Measurements from ENCODE around the gene ALKBH6. TPM values are rescaled to one million over a fixed set of nuclear protein-coding genes. Genes with fewer than 3 reads are reported as not detected.

ALKBH6 gene
- polyA plus RNA-seq, 1 donor (not counting 4 experiments of a cell fraction or from before 2014, with no cell fraction given), result 36.7 TPM

DNA sequence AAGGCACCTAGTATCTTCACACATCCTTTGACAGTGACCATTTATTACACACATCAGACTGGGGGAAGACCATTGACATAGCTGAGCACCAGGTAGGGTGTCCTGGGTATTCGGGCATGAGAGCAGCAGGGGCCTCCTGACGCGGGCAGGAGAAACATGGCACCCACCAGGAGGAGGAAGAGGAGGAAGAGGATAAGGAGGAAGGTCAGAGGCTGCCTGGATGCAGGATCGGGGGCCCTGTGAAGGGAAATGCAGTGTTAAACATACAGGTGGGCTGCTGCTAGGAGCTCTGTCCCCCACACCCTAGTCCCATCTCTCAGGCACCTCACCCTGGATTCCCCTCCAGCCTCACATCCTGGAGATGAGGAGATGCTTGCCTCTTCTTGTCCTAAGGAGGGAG, 10.7 kb downstream of the ALKBH6 start:
- no peaks in the 10 kb centered on the region for H3K4me1 ChIP-seq (ENCODE audit: control insufficient read depth, extremely low read depth, insufficient read depth, low read length)
- H3K9me1 ChIP-seq (ENCODE audit: control insufficient read depth, extremely low read depth, insufficient read depth, low read length), result no peaks in the 10 kb centered on the region
- H3K36me3 ChIP-seq (ENCODE audit: control insufficient read depth in 2 of 2, extremely low read depth in 1 of 2, insufficient read depth in 2 of 2, low read length in 2 of 2), result no peaks in the 10 kb centered on the region
- dilution Hi-C loops (cut with MboI; ENCODE audit: extremely low pct_ligation_motif_present, low sequenced_read_pairs), result no loop called here
- no peak overlapping the region for H3K4me3 ChIP-seq (ENCODE audit: control insufficient read depth in 2 of 3, extremely low read depth in 1 of 3, insufficient read depth in 2 of 3, low read depth in 1 of 3, low read length in 3 of 3)
- no peak for TF ChIP-seq EZH2 (IDR thresholded peaks at IDR 0.05; ENCODE audit: low read length)
- TF ChIP-seq, protein P1, sequence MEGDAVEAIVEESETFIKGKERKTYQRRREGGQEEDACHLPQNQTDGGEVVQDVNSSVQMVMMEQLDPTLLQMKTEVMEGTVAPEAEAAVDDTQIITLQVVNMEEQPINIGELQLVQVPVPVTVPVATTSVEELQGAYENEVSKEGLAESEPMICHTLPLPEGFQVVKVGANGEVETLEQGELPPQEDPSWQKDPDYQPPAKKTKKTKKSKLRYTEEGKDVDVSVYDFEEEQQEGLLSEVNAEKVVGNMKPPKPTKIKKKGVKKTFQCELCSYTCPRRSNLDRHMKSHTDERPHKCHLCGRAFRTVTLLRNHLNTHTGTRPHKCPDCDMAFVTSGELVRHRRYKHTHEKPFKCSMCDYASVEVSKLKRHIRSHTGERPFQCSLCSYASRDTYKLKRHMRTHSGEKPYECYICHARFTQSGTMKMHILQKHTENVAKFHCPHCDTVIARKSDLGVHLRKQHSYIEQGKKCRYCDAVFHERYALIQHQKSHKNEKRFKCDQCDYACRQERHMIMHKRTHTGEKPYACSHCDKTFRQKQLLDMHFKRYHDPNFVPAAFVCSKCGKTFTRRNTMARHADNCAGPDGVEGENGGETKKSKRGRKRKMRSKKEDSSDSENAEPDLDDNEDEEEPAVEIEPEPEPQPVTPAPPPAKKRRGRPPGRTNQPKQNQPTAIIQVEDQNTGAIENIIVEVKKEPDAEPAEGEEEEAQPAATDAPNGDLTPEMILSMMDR (optimal IDR thresholded peaks at IDR 0.05 in 1 of 3, IDR thresholded peaks at IDR 0.05 in 1 of 3, conservative IDR thresholded peaks at IDR 0.05 in 1 of 3; ENCODE audit: extremely low read depth in 1 of 3, insufficient read depth in 2 of 3, low read length in 3 of 3), result no peak
- H3K9ac ChIP-seq (ENCODE audit: control insufficient read depth, extremely low read depth, insufficient read depth, low read length), result no peak overlapping the region
- H3K27me3 ChIP-seq (ENCODE audit: control insufficient read depth, extremely low read depth, insufficient read depth, low read length), result no peaks in the 10 kb centered on the region
- no peaks in the 10 kb centered on the region for H3K79me2 ChIP-seq (ENCODE audit: control insufficient read depth, insufficient read depth, low read length)
- no peak overlapping the region for H3K27ac ChIP-seq (ENCODE audit: control insufficient read depth, insufficient read depth, low read length)
- DNase-seq (ENCODE audit: low read depth, low spot score), result no peak
- H3K9me3 ChIP-seq (ENCODE audit: control insufficient read depth, low read depth, low read length), result no peaks in the 10 kb centered on the region
- no peak overlapping the region for H2AFZ ChIP-seq (ENCODE audit: control insufficient read depth, low read length)
- H3K4me2 ChIP-seq (ENCODE audit: control insufficient read depth, extremely low read depth, insufficient read depth, low read depth, low read length), result no peak overlapping the region
- FAIRE-seq, result no peak
- H4K20me1 ChIP-seq (ENCODE audit: control insufficient read depth, extremely low read depth, insufficient read depth, low read length), result no peaks in the 10 kb centered on the region

DNA sequence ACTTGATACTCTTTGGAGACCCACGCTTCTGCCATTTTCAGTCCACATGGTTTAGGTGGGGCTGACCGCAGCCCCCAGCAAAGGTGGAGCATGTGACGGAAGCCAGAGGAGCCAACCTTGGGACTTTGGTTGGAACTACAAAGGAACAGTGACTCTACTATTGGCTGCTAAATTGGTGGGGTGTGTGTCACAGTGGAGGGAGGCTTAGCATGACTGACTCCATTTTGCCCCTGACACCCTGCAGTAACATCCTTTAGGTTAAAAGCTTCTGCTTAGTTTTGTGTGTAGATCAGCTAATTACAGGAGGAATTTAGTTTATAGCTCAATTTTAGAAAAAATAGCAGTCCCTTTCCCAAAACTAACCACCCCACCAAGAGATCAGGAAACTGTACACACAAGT, 12.4 kb downstream of the ALKBH6 start:
- Histone ChIP-seq H3K9me3 (ENCODE audit: control insufficient read depth, low read depth, low read length) (no peaks in the 10 kb centered on the region), H3K36me3 (ENCODE audit: control insufficient read depth in 2 of 2, extremely low read depth in 1 of 2, insufficient read depth in 2 of 2, low read length in 2 of 2) (peaks cover 3 to 4% of the 10 kb centered on the region in 2 experiments), H3K9me1 (ENCODE audit: control insufficient read depth, extremely low read depth, insufficient read depth, low read length) (no peaks in the 10 kb centered on the region), H2AFZ (ENCODE audit: control insufficient read depth, low read length) (no peak overlapping the region), H3K9ac (ENCODE audit: control insufficient read depth, extremely low read depth, insufficient read depth, low read length) (no peak overlapping the region), H3K4me3 (ENCODE audit: control insufficient read depth in 2 of 3, extremely low read depth in 1 of 3, insufficient read depth in 2 of 3, low read depth in 1 of 3, low read length in 3 of 3) (no peak overlapping the region), H3K27me3 (ENCODE audit: control insufficient read depth, extremely low read depth, insufficient read depth, low read length) (no peaks in the 10 kb centered on the region), H3K4me1 (ENCODE audit: control insufficient read depth, extremely low read depth, insufficient read depth, low read length) (peaks cover 1% of the 10 kb centered on the region), H4K20me1 (ENCODE audit: control insufficient read depth, extremely low read depth, insufficient read depth, low read length) (no peaks in the 10 kb centered on the region), H3K4me2 (ENCODE audit: control insufficient read depth, extremely low read depth, insufficient read depth, low read depth, low read length) (no peak overlapping the region), H3K79me2 (ENCODE audit: control insufficient read depth, insufficient read depth, low read length) (peaks cover 4% of the 10 kb centered on the region), H3K27ac (ENCODE audit: control insufficient read depth, insufficient read depth, low read length) (no peak overlapping the region)
- dilution Hi-C loops (cut with MboI; ENCODE audit: extremely low pct_ligation_motif_present, low sequenced_read_pairs), result no loop called here
- DNase-seq (ENCODE audit: low read depth, low spot score) (no peak), FAIRE-seq (no peak)
- TF ChIP-seq EZH2 (IDR thresholded peaks at IDR 0.05; ENCODE audit: low read length), result no peak
- TF ChIP-seq, protein P1 (optimal IDR thresholded peaks at IDR 0.05 in 1 of 3, IDR thresholded peaks at IDR 0.05 in 1 of 3, conservative IDR thresholded peaks at IDR 0.05 in 1 of 3; ENCODE audit: extremely low read depth in 1 of 3, insufficient read depth in 2 of 3, low read length in 3 of 3), result no peak
